Esophagus squamous epithelium (tissue), 4 donors: ENCODE results near the gene TNNT3.

Experiments
- POLR2A ChIP-seq, 4 donors: fragments of 450-650 bp; IDR thresholded peaks; one replicate each; pipeline ENCODE4 v1.6.1; 2017; ENCODE audit warnings: antibody characterized with exemption in 4 of 4, mild to moderate bottlenecking in 4 of 4, moderate library complexity in 3 of 4
- TF ChIP-seq, protein P1 (sequence below), 6 experiments: fragments of 450-650 bp in 4 of 6; fragments of 200-600 bp in 2 of 6; sonication (generic) in 2 of 6; IDR thresholded peaks; one replicate each; pipeline ENCODE4 v1.5.1; 2016 to 2019; ENCODE audit warnings: antibody characterized with exemption in 6 of 6, mild to moderate bottlenecking in 4 of 6, moderate library complexity in 4 of 6

- no peak for TF ChIP-seq POLR2A (IDR thresholded peaks at IDR 0.05)
- TF ChIP-seq, protein P1, sequence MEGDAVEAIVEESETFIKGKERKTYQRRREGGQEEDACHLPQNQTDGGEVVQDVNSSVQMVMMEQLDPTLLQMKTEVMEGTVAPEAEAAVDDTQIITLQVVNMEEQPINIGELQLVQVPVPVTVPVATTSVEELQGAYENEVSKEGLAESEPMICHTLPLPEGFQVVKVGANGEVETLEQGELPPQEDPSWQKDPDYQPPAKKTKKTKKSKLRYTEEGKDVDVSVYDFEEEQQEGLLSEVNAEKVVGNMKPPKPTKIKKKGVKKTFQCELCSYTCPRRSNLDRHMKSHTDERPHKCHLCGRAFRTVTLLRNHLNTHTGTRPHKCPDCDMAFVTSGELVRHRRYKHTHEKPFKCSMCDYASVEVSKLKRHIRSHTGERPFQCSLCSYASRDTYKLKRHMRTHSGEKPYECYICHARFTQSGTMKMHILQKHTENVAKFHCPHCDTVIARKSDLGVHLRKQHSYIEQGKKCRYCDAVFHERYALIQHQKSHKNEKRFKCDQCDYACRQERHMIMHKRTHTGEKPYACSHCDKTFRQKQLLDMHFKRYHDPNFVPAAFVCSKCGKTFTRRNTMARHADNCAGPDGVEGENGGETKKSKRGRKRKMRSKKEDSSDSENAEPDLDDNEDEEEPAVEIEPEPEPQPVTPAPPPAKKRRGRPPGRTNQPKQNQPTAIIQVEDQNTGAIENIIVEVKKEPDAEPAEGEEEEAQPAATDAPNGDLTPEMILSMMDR (IDR thresholded peaks at IDR 0.05) = no peak
Measured at GRCh38 chr11:1943576-1943975, 24.1 kb downstream of the TNNT3 start.
